Upper lobe of left lung (tissue), 4 donors: ENCODE results near the gene KCNK3.

Source experiments
- CTCF ChIP-seq, 6 experiments: fragments of 450-650 bp in 4 of 6; fragments of 200-600 bp in 2 of 6; sonication (generic) in 2 of 6; IDR thresholded peaks; one replicate each; pipeline ENCODE4 v1.5.1; 2016 to 2019; ENCODE audit warnings: antibody characterized with exemption in 6 of 6
- EP300 ChIP-seq, 4 donors: sonication (generic); formaldehyde crosslinking; IDR thresholded peaks; one replicate each; pipeline ENCODE4 v1.5.1; 2017; ENCODE audit warnings: antibody characterized with exemption in 4 of 4, control low read depth in 2 of 4
- POLR2A ChIP-seq, 4 donors: fragments of 450-650 bp; IDR thresholded peaks; one replicate each; pipeline ENCODE4 v1.5.1; 2016 to 2017; ENCODE audit warnings: antibody characterized with exemption in 4 of 4, mild to moderate bottlenecking in 2 of 4
- POLR2AphosphoS5 ChIP-seq, 2 donors: sonication (generic); formaldehyde crosslinking; IDR thresholded peaks; one replicate each; pipeline ENCODE4 v1.5.1; 2017; ENCODE audit warnings: antibody characterized with exemption in 2 of 2

DNA sequence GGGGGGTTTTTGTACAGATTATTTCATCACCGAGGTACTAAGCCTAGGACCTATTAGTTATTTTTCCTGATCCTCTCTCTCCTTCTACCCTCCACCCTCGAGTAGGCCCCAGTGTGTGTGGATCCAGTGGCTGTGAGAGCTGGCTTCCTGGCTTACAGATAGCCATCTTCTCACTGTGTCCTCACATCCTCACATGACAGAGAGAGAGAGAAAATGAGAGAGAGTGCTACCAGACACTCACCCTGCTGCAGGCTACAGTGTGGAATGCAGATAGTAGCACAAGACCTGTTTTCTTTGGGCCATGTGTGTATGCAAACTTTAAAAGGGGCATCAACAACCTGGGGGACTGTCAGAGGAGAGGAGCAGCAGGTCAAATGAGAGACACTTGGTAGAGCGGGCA, 9.5 kb downstream of the KCNK3 start:
- no peak for TF ChIP-seq POLR2AphosphoS5 (IDR thresholded peaks at IDR 0.05)
- TF ChIP-seq CTCF (IDR thresholded peaks at IDR 0.05): no peak
- no peak for TF ChIP-seq POLR2A (IDR thresholded peaks at IDR 0.05)
- TF ChIP-seq EP300 (IDR thresholded peaks at IDR 0.05): no peak
